AG08395 (cell line): ENCODE measurements around the gene PLCE1.
"Not testable (repeated sequence)": the region's sequence is repeated elsewhere in the genome, so short reads cannot be mapped to it uniquely, and the experiment has no call there.

Experiments used
- DNase-seq: peaks from one replicate; pipeline ENCODE4 v3.0.0; 2012; ENCODE audit warnings: mixed read lengths, low spot score

Gene PLCE1

GRCh38 chr10:93993782-93994437 lies at the start of gene PLCE1:
Gene PLCE1 (plus strand): TSS chr10:93993931. CDS start chr10:94031047, 37,116 bp downstream.
- peak; percentile 67 for DNase-seq

- DNase-seq, result no peak
Measured at GRCh38 chr10:93945819-93946218, 47.9 kb upstream of the PLCE1 start.

- DNase-seq, result peak; percentile 70
Measured at GRCh38 chr10:93947055-93947454, 46.7 kb upstream of the PLCE1 start.

GRCh38 chr10:93947524-93947923 lies 46.2 kb upstream of the PLCE1 start:
- DNase-seq, result no peak

- DNase-seq, result no peak
Measured at GRCh38 chr10:93951905-93952304, 41.8 kb upstream of the PLCE1 start.

GRCh38 chr10:93954299-93954698 lies 39.4 kb upstream of the PLCE1 start:
- no peak for DNase-seq

GRCh38 chr10:93954726-93955363 lies 38.9 kb upstream of the PLCE1 start:
- no peak for DNase-seq

- DNase-seq, result no peak
Measured at GRCh38 chr10:93958834-93959233, 34.9 kb upstream of the PLCE1 start.

- not testable (repeated sequence) for DNase-seq
Measured at GRCh38 chr10:93960988-93961387, 32.7 kb upstream of the PLCE1 start.

GRCh38 chr10:93962973-93963372 lies 30.8 kb upstream of the PLCE1 start:
- DNase-seq, result no peak

GRCh38 chr10:93963434-93963833 lies 30.3 kb upstream of the PLCE1 start:
- DNase-seq, result no peak

- no peak for DNase-seq
Measured at GRCh38 chr10:93965911-93966310, 27.8 kb upstream of the PLCE1 start.

- no peak for DNase-seq
Measured at GRCh38 chr10:93967756-93968155, 26.0 kb upstream of the PLCE1 start.

- no peak for DNase-seq
Measured at GRCh38 chr10:93968540-93968945, 25.2 kb upstream of the PLCE1 start.

GRCh38 chr10:93970433-93971010 lies 23.2 kb upstream of the PLCE1 start:
- not testable (repeated sequence) for DNase-seq

GRCh38 chr10:93973748-93974445 lies 19.8 kb upstream of the PLCE1 start:
- DNase-seq, result no peak

- DNase-seq, result no peak
Measured at GRCh38 chr10:93977442-93977841, 16.3 kb upstream of the PLCE1 start.

GRCh38 chr10:93980486-93980885 lies 13.2 kb upstream of the PLCE1 start:
- no peak for DNase-seq

GRCh38 chr10:93991114-93991513 lies 2.6 kb upstream of the PLCE1 start:
- no peak for DNase-seq

GRCh38 chr10:93991596-93992284 lies 2.0 kb upstream of the PLCE1 start:
- peak; percentile 86 for DNase-seq

GRCh38 chr10:93992400-93993030 lies 1.2 kb upstream of the PLCE1 start:
- no peak for DNase-seq

GRCh38 chr10:93993414-93993781 lies 333 bp upstream of the PLCE1 start:
- DNase-seq, result no peak
